H9 (cell line): ENCODE data around the gene PEX1. TPM values are rescaled to one million over a fixed set of nuclear protein-coding genes. Genes with fewer than 3 reads are reported as not detected.

Source experiments
- DNase-seq: peaks from one replicate; pipeline ENCODE4 v3.0.0-alpha.2; 2017
- H2AFZ ChIP-seq: one replicate; pipeline ENCODE4 v1.6.1; 2013; ENCODE audit warnings: mild to moderate bottlenecking, low read length, control low read depth, moderate library complexity
- H2AK5ac ChIP-seq: 2 replicates; pipeline ENCODE4 v1.6.1; 2013; ENCODE audit warnings: low read length, control low read depth, mixed read lengths; ENCODE audit not compliant: insufficient read length
- H2BK120ac ChIP-seq: one replicate; pipeline ENCODE4 v1.6.1; 2013; ENCODE audit warnings: low read depth, mild to moderate bottlenecking, low read length, control low read depth, inconsistent platforms; ENCODE audit not compliant: poor library complexity, severe bottlenecking
- H2BK12ac ChIP-seq: 2 replicates; pipeline ENCODE4 v1.6.1; 2013; ENCODE audit warnings: low read length, control low read depth, mixed read lengths, low read depth; ENCODE audit not compliant: insufficient read length
- H2BK15ac ChIP-seq: 2 replicates; pipeline ENCODE4 v1.6.1; 2013; ENCODE audit warnings: low read depth, low read length, control low read depth
- H2BK20ac ChIP-seq: one replicate; pipeline ENCODE4 v1.6.1; 2013; ENCODE audit warnings: low read depth, mild to moderate bottlenecking, low read length, control low read depth, inconsistent platforms; ENCODE audit not compliant: poor library complexity, severe bottlenecking
- H2BK5ac ChIP-seq: 2 replicates; pipeline ENCODE4 v1.6.1; 2013; ENCODE audit warnings: low read length, control low read depth, mixed read lengths; ENCODE audit not compliant: insufficient read length
- H3K14ac ChIP-seq: 2 replicates; pipeline ENCODE4 v1.6.1; 2013; ENCODE audit warnings: low read length, control low read depth; ENCODE audit not compliant: insufficient read depth
- H3K18ac ChIP-seq: 2 replicates; pipeline ENCODE4 v1.6.1; 2013; ENCODE audit warnings: low read depth, mild to moderate bottlenecking, mixed read lengths, low read length, control low read depth; ENCODE audit not compliant: insufficient read length
- H3K23ac ChIP-seq: 2 replicates; pipeline ENCODE4 v1.6.1; 2013; ENCODE audit warnings: low read length, control low read depth, mixed read lengths, low read depth; ENCODE audit not compliant: insufficient read length
- H3K23me2 ChIP-seq: 2 replicates; pipeline ENCODE4 v1.6.1; 2013; ENCODE audit warnings: low read depth, mild to moderate bottlenecking, mixed read lengths, low read length, control low read depth; ENCODE audit not compliant: insufficient read length, poor library complexity, severe bottlenecking
- H3K27ac ChIP-seq: 2 replicates; pipeline ENCODE4 v1.5.1; 2013; ENCODE audit warnings: low read length, control low read depth, mixed read lengths, low read depth; ENCODE audit not compliant: insufficient read length
- H3K27me3 ChIP-seq: 2 replicates; pipeline ENCODE4 v1.6.1; 2013; ENCODE audit warnings: low read length, control low read depth, inconsistent platforms; ENCODE audit not compliant: insufficient read depth
- H3K4ac ChIP-seq: 2 replicates; pipeline ENCODE4 v1.6.1; 2013; ENCODE audit warnings: low read depth, mild to moderate bottlenecking, control low read depth, inconsistent platforms, low read length, moderate library complexity
- H3K4me1 ChIP-seq: 2 replicates; pipeline ENCODE4 v1.6.1; 2013; ENCODE audit warnings: low read length, control low read depth, inconsistent platforms; ENCODE audit not compliant: insufficient read depth
- H3K4me2 ChIP-seq: 2 replicates; pipeline ENCODE4 v1.6.1; 2013; ENCODE audit warnings: low read length, control low read depth, mixed read lengths; ENCODE audit not compliant: insufficient read length, insufficient read depth
- H3K56ac ChIP-seq: 2 replicates; pipeline ENCODE4 v1.6.1; 2013; ENCODE audit warnings: low read depth, mild to moderate bottlenecking, mixed read lengths, low read length, control low read depth; ENCODE audit not compliant: insufficient read length
- H3K79me1 ChIP-seq: 2 replicates; pipeline ENCODE4 v1.6.1; 2013; ENCODE audit warnings: low read depth, mild to moderate bottlenecking, moderate library complexity, low read length, control low read depth, inconsistent platforms; ENCODE audit not compliant: insufficient read depth, poor library complexity, severe bottlenecking
- H3K79me2 ChIP-seq: 2 replicates; pipeline ENCODE4 v1.6.1; 2013; ENCODE audit warnings: low read length, control low read depth, inconsistent platforms; ENCODE audit not compliant: insufficient read depth
- H3K9ac ChIP-seq: 2 replicates; pipeline ENCODE4 v1.6.1; 2013; ENCODE audit warnings: low read length, control low read depth, mixed read lengths; ENCODE audit not compliant: insufficient read length; ENCODE audit errors: extremely low read depth
- H3K9me3 ChIP-seq: one replicate; pipeline ENCODE4 v1.6.1; 2013; ENCODE audit warnings: low read depth, low read length, inconsistent platforms; ENCODE audit not compliant: control insufficient read depth
- H3T11ph ChIP-seq: one replicate; pipeline ENCODE4 v1.6.1; 2013; ENCODE audit warnings: mild to moderate bottlenecking, low read length, control low read depth, inconsistent platforms
- H4K20me1 ChIP-seq: one replicate; pipeline ENCODE4 v1.6.1; 2013; ENCODE audit not compliant: control insufficient read depth, insufficient read length, insufficient read depth
- H4K5ac ChIP-seq: 2 replicates; pipeline ENCODE4 v1.6.1; 2013; ENCODE audit warnings: low read depth, mild to moderate bottlenecking, mixed read lengths, low read length, control low read depth; ENCODE audit not compliant: insufficient read length
- H4K8ac ChIP-seq: replicated peaks from 2 replicates; pipeline ENCODE4 v1.6.1; 2013; ENCODE audit warnings: low read length, control low read depth, mixed read lengths, low read depth; ENCODE audit not compliant: insufficient read length
- H4K91ac ChIP-seq: 2 replicates; pipeline ENCODE4 v1.6.1; 2013; ENCODE audit warnings: low read depth, mild to moderate bottlenecking, moderate library complexity, mixed read lengths, low read length, control low read depth; ENCODE audit not compliant: insufficient read length
- H3K27ac Mint-ChIP-seq, 3 experiments: 2 replicates in 2 of 3; 3 replicates in 1 of 3; pipeline ENCODE4 v1.8.0; 2020 to 2021; ENCODE audit warnings: mixed read lengths in 3 of 3, mild to moderate bottlenecking in 1 of 3, moderate library complexity in 1 of 3
- H3K27me3 Mint-ChIP-seq: 2 replicates; pipeline ENCODE4 v1.8.0; 2021; ENCODE audit warnings: low read depth, mild to moderate bottlenecking, moderate library complexity, mixed read lengths
- H3K36me3 Mint-ChIP-seq, 3 experiments: 2 replicates in 2 of 3; 3 replicates in 1 of 3; pipeline ENCODE4 v1.8.0; 2020 to 2021; ENCODE audit warnings: low read depth in 3 of 3, mixed read lengths in 3 of 3; ENCODE audit not compliant: insufficient read depth in 1 of 3
- H3K4me1 Mint-ChIP-seq, 2 experiments: 2 replicates each; pipeline ENCODE4 v1.8.0; 2020; ENCODE audit warnings: mixed read lengths in 2 of 2
- H3K4me3 Mint-ChIP-seq, 2 experiments: 2 replicates in 1 of 2; 3 replicates in 1 of 2; pipeline ENCODE4 v1.8.0; 2020 to 2021; ENCODE audit warnings: mild to moderate bottlenecking in 2 of 2, mixed read lengths in 2 of 2, moderate library complexity in 1 of 2
- H3K9me3 Mint-ChIP-seq, 2 experiments: 2 replicates in 1 of 2; 3 replicates in 1 of 2; pipeline ENCODE4 v1.8.0; 2020; ENCODE audit warnings: mild to moderate bottlenecking in 2 of 2, mixed read lengths in 2 of 2, moderate library complexity in 1 of 2
- WGBS: extraction: QIAGEN DNeasy Blood & Tissue Kit; methylation state at CpG from one replicate; pipeline ENCODE4 v1.1.7; 2013; ENCODE audit warnings: missing lambda C conversion rate, low lambda C conversion rate, mixed read lengths; ENCODE audit not compliant: insufficient read length; ENCODE audit errors: extremely low coverage; 5-methylcytosine and 5-hydroxymethylcytosine counted together
- total RNA-seq: library from RNA; stranded (reverse); gene quantifications from 2 replicates; pipeline ENCODE4 v1.2.1, GENCODE V29; 2021
- TF ChIP-seq, protein P1 (sequence below): fragments of 200-600 bp; sonication (generic); conservative IDR thresholded peaks from 3 replicates; pipeline ENCODE4 v1.8.0; 2021; ENCODE audit warnings: antibody characterized with exemption, mild to moderate bottlenecking

Gene PEX1
- total RNA-seq, 1 experiment from 2014 or later: 21.8 TPM

DNA sequence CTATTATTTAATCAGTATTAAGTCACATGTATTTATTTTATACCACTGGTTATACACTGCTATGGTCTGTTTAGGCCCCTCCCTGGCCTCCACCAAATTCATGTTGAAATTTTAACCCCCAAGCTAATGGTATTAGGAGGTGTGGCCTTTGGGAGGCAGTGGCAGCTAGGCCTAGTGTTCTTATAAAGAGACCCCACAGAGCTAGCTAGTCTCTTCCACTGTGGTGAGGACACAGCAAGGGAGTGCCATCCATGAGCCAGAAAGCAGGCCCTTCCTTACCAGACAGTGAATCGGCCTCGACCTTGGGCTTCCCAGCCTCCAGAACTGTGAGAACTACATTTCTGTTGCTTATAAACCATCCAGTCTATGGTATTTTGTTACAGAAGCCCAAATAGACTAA lies 28.9 kb upstream of the PEX1 start:
- H4K20me1 ChIP-seq: no peaks in the 10 kb centered on the region
- H3K9ac ChIP-seq: no peak overlapping the region
- H3K27ac Mint-ChIP-seq: no peak overlapping the region
- H3K14ac ChIP-seq: no peak overlapping the region
- no peak for DNase-seq
- no peak overlapping the region for H2AK5ac ChIP-seq
- no peak overlapping the region for H2BK5ac ChIP-seq
- no peak overlapping the region for H3K56ac ChIP-seq
- no peak overlapping the region for H3T11ph ChIP-seq
- H3K79me2 ChIP-seq: no peaks in the 10 kb centered on the region
- no peak overlapping the region for H3K4me3 Mint-ChIP-seq
- H3K23me2 ChIP-seq: no peaks in the 10 kb centered on the region
- TF ChIP-seq, protein P1, sequence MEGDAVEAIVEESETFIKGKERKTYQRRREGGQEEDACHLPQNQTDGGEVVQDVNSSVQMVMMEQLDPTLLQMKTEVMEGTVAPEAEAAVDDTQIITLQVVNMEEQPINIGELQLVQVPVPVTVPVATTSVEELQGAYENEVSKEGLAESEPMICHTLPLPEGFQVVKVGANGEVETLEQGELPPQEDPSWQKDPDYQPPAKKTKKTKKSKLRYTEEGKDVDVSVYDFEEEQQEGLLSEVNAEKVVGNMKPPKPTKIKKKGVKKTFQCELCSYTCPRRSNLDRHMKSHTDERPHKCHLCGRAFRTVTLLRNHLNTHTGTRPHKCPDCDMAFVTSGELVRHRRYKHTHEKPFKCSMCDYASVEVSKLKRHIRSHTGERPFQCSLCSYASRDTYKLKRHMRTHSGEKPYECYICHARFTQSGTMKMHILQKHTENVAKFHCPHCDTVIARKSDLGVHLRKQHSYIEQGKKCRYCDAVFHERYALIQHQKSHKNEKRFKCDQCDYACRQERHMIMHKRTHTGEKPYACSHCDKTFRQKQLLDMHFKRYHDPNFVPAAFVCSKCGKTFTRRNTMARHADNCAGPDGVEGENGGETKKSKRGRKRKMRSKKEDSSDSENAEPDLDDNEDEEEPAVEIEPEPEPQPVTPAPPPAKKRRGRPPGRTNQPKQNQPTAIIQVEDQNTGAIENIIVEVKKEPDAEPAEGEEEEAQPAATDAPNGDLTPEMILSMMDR: no peak
- no peaks in the 10 kb centered on the region for H3K27me3 ChIP-seq
- H4K91ac ChIP-seq: no peak overlapping the region
- no peak overlapping the region for H2AFZ ChIP-seq
- no CpG with 5 or more reads among the region's 2 CpGs for WGBS
- H3K4me1 ChIP-seq: no peaks in the 10 kb centered on the region
- no peaks in the 10 kb centered on the region for H3K9me3 Mint-ChIP-seq
- H3K36me3 Mint-ChIP-seq: peaks cover 0 to 7% (median 5%) of the 10 kb centered on the region in 3 experiments; a peak in 6 of 7 replicates
- no peak overlapping the region for H3K4me2 ChIP-seq
- H2BK12ac ChIP-seq: no peak overlapping the region
- H3K18ac ChIP-seq: no peak overlapping the region
- H3K4ac ChIP-seq: no peak overlapping the region
- H3K27me3 Mint-ChIP-seq: no peaks in the 10 kb centered on the region
- no peaks in the 10 kb centered on the region for H3K9me3 ChIP-seq
- H3K4me1 Mint-ChIP-seq: no peaks in the 10 kb centered on the region
- no peak overlapping the region for H3K27ac ChIP-seq
- H3K23ac ChIP-seq: no peak overlapping the region
- H4K8ac ChIP-seq: no peak overlapping the region
- no peaks in the 10 kb centered on the region for H3K79me1 ChIP-seq
- no peak overlapping the region for H2BK20ac ChIP-seq
- H2BK120ac ChIP-seq: no peak overlapping the region
- H2BK15ac ChIP-seq: no peak overlapping the region
- H4K5ac ChIP-seq: no peak overlapping the region
